ENCODE data around the gene IPPK.

The IPPK gene

DNA sequence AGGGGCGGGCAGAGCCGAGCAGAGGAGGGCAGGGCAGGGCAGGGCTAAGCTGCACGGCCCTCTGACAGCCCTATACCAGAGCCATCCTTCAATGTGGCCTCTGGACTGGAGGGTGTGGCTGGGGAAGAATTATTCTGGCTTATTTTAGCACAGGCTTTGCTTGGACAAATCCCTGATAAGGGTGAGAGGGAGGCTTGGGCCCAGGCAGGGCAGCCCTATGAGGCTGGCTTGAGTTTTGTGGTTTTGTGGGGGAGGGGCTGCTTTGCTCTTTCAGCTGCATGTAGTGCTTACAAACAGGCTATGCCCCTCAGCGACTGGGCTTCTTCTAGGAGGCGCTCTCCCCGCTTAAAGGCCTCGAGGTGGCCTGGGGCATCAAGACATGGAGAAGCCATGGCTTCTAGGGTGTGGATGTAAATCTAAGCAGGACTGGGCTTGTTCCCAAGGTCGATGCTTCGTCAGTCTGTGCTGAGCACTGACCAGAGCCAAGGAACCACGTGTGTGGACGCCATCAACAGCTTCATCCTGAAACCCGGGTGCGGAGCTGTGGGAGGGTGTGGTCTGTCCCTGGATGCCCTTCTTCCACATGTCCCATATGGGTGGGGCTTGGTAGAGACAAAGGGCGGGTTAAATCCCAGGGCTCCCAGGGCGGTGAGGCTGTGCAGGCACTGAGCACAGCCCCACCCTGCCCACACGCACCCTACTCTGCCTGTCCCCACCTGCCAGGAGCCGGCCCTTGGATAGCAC lies 45.7 kb upstream of the IPPK start:
- TF ChIP-seq, protein P1, sequence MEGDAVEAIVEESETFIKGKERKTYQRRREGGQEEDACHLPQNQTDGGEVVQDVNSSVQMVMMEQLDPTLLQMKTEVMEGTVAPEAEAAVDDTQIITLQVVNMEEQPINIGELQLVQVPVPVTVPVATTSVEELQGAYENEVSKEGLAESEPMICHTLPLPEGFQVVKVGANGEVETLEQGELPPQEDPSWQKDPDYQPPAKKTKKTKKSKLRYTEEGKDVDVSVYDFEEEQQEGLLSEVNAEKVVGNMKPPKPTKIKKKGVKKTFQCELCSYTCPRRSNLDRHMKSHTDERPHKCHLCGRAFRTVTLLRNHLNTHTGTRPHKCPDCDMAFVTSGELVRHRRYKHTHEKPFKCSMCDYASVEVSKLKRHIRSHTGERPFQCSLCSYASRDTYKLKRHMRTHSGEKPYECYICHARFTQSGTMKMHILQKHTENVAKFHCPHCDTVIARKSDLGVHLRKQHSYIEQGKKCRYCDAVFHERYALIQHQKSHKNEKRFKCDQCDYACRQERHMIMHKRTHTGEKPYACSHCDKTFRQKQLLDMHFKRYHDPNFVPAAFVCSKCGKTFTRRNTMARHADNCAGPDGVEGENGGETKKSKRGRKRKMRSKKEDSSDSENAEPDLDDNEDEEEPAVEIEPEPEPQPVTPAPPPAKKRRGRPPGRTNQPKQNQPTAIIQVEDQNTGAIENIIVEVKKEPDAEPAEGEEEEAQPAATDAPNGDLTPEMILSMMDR (IDR thresholded peaks at IDR 0.05; ENCODE audit: low read depth, low read length, missing control alignments): no peak
- no peak overlapping the region for H3K4me3 ChIP-seq (replicated peaks; ENCODE audit: low read depth, low read length)
- no peak for DNase-seq (ENCODE audit: extremely low read depth, low read depth)

DNA sequence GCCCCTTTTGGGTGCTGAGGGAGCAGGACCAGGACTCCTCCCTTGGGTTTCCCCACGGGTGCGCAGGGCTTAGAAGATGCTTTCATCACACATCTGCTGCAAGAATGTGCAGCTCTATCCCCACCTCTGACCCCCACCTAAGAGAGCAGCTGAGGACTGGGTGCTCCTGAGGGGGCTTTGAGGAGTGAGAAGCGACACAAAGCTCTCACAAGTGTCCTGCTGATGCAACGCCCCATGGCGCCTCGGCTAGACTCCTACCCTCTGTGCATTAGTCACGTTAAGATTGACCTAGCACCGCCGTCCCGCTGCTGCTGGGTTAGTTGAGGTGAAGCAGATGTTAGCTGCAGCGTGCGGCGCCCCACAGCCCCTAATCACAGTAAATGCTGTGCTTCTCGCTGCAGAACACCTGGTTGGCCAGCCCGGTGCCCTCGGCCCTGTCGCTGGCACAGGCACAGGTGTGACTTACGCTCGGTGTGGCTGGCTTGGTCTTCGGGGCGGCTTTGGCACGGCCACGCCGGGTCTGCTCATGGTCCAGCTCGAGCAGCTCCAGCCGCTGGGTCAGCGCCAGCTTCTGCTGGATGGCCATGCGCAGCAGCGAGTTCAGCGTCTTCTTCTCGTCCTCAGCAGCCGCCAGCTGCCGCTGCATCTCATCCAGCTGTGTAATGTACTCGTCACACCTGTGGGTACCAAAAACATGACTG lies 45.0 kb upstream of the IPPK start:
- H3K4me3 ChIP-seq (replicated peaks; ENCODE audit: low read depth, low read length): no peak overlapping the region
- DNase-seq (ENCODE audit: extremely low read depth, low read depth): no peak
- TF ChIP-seq, protein P1 (IDR thresholded peaks at IDR 0.05; ENCODE audit: low read depth, low read length, missing control alignments): no peak

DNA sequence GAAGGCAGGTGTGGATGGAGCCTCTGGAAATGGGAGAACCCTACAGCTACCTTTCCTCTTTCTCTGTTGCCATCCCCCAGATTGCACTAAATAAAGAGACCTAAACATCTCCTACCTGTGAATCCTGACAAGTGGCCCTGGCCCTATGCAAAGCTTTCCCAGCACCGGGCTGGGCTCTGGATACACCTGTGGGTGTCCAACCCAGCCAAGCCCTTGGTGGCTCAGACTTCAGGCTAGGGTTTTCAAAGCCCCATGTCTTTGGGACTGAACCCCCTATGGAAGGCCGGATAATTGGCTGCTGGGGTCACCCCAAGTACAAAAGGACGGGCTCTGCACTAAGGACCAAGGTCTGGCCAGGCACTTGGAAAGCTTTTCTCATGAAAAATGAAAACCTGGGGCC lies 44.1 kb upstream of the IPPK start:
- TF ChIP-seq, protein P1 (IDR thresholded peaks at IDR 0.05; ENCODE audit: low read depth, low read length, missing control alignments): no peak
- DNase-seq (ENCODE audit: extremely low read depth, low read depth): no peak
- H3K4me3 ChIP-seq (replicated peaks; ENCODE audit: low read depth, low read length): no peak overlapping the region

DNA sequence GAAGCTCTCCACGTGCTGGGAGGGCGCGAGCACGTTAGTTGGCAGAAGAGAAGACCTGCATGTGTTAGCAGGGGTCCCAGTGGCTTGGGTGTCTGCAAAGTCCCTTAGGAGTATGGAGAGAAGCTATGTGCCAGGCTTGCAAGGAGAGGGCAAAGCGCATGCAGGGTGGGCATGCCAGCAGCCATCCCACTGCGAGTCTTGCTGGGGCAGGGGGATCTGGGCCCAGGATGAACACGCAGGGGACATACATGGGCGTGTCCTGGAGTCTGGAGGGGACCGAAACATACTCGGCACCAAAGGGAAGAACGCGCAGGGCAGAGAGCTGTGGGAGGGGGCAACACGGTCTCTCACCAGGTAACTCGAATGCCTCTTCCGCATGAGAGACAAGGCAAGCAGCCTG lies 43.6 kb upstream of the IPPK start:
- DNase-seq (ENCODE audit: extremely low read depth, low read depth): no peak
- TF ChIP-seq, protein P1 (IDR thresholded peaks at IDR 0.05; ENCODE audit: low read depth, low read length, missing control alignments): no peak
- no peak overlapping the region for H3K4me3 ChIP-seq (replicated peaks; ENCODE audit: low read depth, low read length)

DNA sequence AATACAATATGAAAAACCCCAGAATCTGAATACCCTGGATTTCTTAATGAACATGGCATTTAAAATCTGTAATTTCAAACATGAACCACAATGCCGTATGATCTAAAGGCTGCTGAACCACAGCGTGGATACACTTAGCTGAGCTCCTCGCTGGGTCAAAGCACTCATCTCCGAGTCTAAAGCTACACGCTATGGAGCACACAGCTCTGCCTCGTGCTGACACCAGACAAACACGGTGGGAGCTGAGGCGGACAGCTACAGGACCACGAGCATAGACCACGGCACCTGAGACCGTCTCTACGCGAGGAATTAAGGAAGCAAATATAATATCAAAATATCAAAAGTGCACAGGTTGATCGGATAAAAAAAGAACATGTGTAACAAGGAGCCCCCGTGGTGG lies 42.8 kb upstream of the IPPK start:
- no peak for DNase-seq (ENCODE audit: extremely low read depth, low read depth)
- H3K4me3 ChIP-seq (replicated peaks; ENCODE audit: low read depth, low read length): no peak overlapping the region
- TF ChIP-seq, protein P1 (IDR thresholded peaks at IDR 0.05; ENCODE audit: low read depth, low read length, missing control alignments): no peak

DNA sequence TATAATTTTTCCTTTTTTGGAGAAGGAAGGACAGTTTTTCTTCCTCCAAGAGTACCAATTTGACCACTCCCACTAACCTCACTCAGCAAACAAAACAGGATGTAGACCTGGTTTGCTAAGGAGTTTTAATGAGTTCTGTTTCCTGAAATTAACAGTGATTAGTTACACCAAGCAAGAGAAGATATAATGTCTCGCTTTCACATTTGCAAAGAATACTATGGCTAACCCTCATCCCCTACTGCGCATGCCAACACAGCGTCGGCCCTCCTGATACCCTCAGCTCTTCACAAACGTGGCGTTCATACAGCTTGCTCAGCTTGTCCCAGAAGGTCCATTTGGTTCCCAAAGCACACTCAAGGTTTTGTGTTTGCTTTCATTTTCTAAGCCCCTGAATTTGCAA lies 41.9 kb upstream of the IPPK start:
- no peak overlapping the region for H3K4me3 ChIP-seq (replicated peaks; ENCODE audit: low read depth, low read length)
- no peak for DNase-seq (ENCODE audit: extremely low read depth, low read depth)

More for the DNA sequence above, 41.9 kb upstream of the IPPK start:
- TF ChIP-seq, protein P1 (IDR thresholded peaks at IDR 0.05; ENCODE audit: low read depth, low read length, missing control alignments): no peak

Data from HFF-Myc (cell line).